GM12878 (cell line): ENCODE results near the gene TRIM71.
"Not testable (repeated sequence)": the region's sequence is repeated elsewhere in the genome, so short reads cannot be mapped to it uniquely, and the experiment has no call there.

Experiments used
- CHD1 ChIP-seq: IDR thresholded peaks from 2 replicates; pipeline ENCODE4 v1.6.1; 2012; ENCODE audit warnings: low read depth, low read length, improper control_type of control experiment
- CTCF ChIP-seq, 3 experiments: IDR thresholded peaks in 2 of 3; conservative IDR thresholded peaks in 1 of 3; 2 replicates each; pipeline ENCODE4 v1.5.1; 2011; ENCODE audit warnings: low read depth in 3 of 3, low read length in 3 of 3, mild to moderate bottlenecking in 3 of 3, control low read depth in 2 of 3, moderate library complexity in 2 of 3, inconsistent platforms in 1 of 3, mixed read lengths in 1 of 3; ENCODE audit not compliant: control insufficient read depth in 2 of 3, insufficient read depth in 1 of 3; ENCODE audit errors: extremely low read depth in 1 of 3
- EP300 ChIP-seq, 2 experiments: fragments of 150-350 bp in 1 of 2; IDR thresholded peaks; 2 replicates each; pipeline ENCODE4 v1.6.1; 2011 to 2012; ENCODE audit warnings: low read depth in 2 of 2, low read length in 2 of 2, borderline replicate concordance in 1 of 2, improper control_type of control experiment in 1 of 2, inconsistent platforms in 1 of 2; ENCODE audit not compliant: control insufficient read depth in 1 of 2
- EZH2 ChIP-seq: IDR thresholded peaks from 2 replicates; pipeline ENCODE4 v1.6.1; 2012; ENCODE audit warnings: low read depth, mild to moderate bottlenecking, control low read depth, inconsistent platforms, low read length, borderline replicate concordance; ENCODE audit not compliant: control insufficient read depth
- GABPA ChIP-seq: IDR thresholded peaks from 2 replicates; pipeline ENCODE4 v1.6.1; 2014; ENCODE audit warnings: antibody characterized with exemption, low read depth, mild to moderate bottlenecking, inconsistent platforms
- GATAD2B ChIP-seq: fragments of 450-650 bp; conservative IDR thresholded peaks from 2 replicates; pipeline ENCODE4 v1.6.1; 2017; ENCODE audit warnings: low read depth, mild to moderate bottlenecking, moderate library complexity
- NFXL1 ChIP-seq: fragments of 450-650 bp; IDR thresholded peaks from 2 replicates; pipeline ENCODE4 v1.6.1; 2017; ENCODE audit warnings: antibody characterized with exemption, mild to moderate bottlenecking, borderline replicate concordance
- POLR2A ChIP-seq: IDR thresholded peaks from 2 replicates; pipeline ENCODE4 v1.6.1; 2011; ENCODE audit warnings: low read depth, mild to moderate bottlenecking, low read length
- SP1 ChIP-seq: IDR thresholded peaks from one replicate; pipeline ENCODE4 v1.6.1; 2011; ENCODE audit warnings: low read depth, low read length
- TCF3 ChIP-seq: IDR thresholded peaks from 2 replicates; pipeline ENCODE4 v1.6.1; 2012; ENCODE audit warnings: low read depth, mild to moderate bottlenecking, low read length, borderline replicate concordance; ENCODE audit not compliant: insufficient read depth
- YY1 ChIP-seq: IDR thresholded peaks from 2 replicates; pipeline ENCODE4 v1.6.1; 2011; ENCODE audit warnings: low read depth, mild to moderate bottlenecking, low read length

GRCh38 chr3:32801440-32801839 is 16.4 kb upstream of the TRIM71 start:
- TF ChIP-seq NFXL1; CHD1; EZH2; POLR2A; CTCF (IDR thresholded peaks at IDR 0.05 in 2 of 3, conservative IDR thresholded peaks at IDR 0.05 in 1 of 3; ENCODE audit: control insufficient read depth in 2 of 3, extremely low read depth in 1 of 3, insufficient read depth in 1 of 3, low read depth in 3 of 3, low read length in 3 of 3); GABPA; YY1; SP1; EP300 (IDR thresholded peaks at IDR 0.05; ENCODE audit: borderline replicate concordance in 1 of 2, control insufficient read depth in 1 of 2, low read depth in 2 of 2, low read length in 2 of 2); TCF3; GATAD2B: not testable (repeated sequence)
